ENCODE data around the gene MYT1. TPM values are rescaled to one million over a fixed set of nuclear protein-coding genes. Genes with fewer than 3 reads are reported as not detected.

MYT1 gene
- total and polyA plus RNA-seq, 2 of the 13 experiments (the other 11 are each of a cell fraction or from before 2014, with no cell fraction given), result 0.58 to 2.5 TPM

DNA sequence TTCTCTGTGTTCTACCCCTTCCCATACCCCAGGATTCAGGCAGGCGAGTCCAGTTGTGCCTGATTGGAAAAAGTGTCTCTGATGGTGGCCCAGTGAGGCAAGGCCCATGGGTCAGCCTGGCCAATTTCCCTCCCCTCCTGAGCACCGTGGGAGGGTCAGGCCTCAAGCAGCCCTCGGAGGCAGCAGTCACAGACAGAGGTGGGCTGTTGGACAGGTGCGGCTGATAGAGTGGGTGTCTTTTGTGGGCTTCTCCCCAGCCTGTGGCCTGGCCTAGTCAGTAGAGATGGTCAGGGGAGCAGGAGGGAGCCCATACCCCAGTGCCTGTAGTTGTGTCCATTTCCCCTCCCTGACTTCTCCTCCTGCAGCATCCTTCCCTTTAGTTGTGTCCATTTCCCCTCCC, 8.9 kb downstream of the MYT1 start:
- no peak for FAIRE-seq
- BruUV-seq (replicated peaks), result no TSS peak
- no peak for ATAC-seq

DNA sequence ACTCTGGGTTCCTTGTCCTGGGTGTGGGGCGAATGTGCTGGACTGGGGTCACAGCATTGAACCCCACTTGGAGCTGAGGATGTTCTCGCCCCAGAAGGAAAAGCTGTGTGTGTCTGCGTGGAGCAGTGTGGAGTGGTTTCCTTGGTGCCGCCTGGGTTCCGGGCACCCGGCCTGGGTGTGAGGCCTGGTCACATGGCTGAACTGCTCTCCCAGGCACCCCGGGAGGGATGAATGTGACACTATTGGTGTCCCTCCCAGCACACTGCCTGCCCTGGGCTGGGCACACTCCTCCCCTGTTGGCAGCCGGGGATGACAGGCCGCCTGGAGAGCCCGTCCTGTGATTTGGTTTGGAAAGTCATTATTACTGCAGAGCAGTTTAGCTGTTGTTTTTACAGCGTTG, 12.3 kb downstream of the MYT1 start:
- ChIA-PET CTCF (ENCODE audit: low intra/inter-chr PET ratio, low total read pairs) (no interaction called here), POLR2A (no interaction called here)
- Histone ChIP-seq H3K4me1 (ENCODE audit: insufficient read depth, low read length) (peaks cover 9% of the 10 kb centered on the region), H3K36me3 (replicated peaks in 1 of 2; ENCODE audit: control insufficient read depth in 1 of 2, insufficient read depth in 2 of 2, low read length in 2 of 2) (no peaks in the 10 kb centered on the region), H4K20me1 (ENCODE audit: insufficient read depth, low read length) (no peaks in the 10 kb centered on the region), H3K27me3 (ENCODE audit: control insufficient read depth in 1 of 2, insufficient read depth in 2 of 2, low read length in 2 of 2) (peaks cover 0 to 28% of the 10 kb centered on the region in 2 experiments; a peak in 2 of 5 replicates), H3K27ac (ENCODE audit: extremely low read length, insufficient read depth, low read length) (no peak overlapping the region), H3K79me2 (ENCODE audit: insufficient read depth, low read length) (no peaks in the 10 kb centered on the region), H3K9me3 (ENCODE audit: low read length) (no peaks in the 10 kb centered on the region), H3K4me3 (replicated peaks in 1 of 3; ENCODE audit: insufficient read depth in 1 of 3, low read depth in 2 of 3, low read length in 3 of 3) (no peak overlapping the region), H3K9ac (ENCODE audit: insufficient read depth, low read depth, low read length) (no peak overlapping the region), H2AFZ (ENCODE audit: low read length) (no peak overlapping the region), H3K4me2 (ENCODE audit: low read depth, low read length) (no peak overlapping the region)
- intact Hi-C loops (cut with micrococcal nuclease; ENCODE audit: unreplicated experiment) (no loop called here), in situ Hi-C loops (cut with HindIII; ENCODE audit: extremely low pct_ligation_motif_present, low pct_unique_long_range_greater_than_20kb) (no loop called here)
- TF ChIP-seq, protein P1, sequence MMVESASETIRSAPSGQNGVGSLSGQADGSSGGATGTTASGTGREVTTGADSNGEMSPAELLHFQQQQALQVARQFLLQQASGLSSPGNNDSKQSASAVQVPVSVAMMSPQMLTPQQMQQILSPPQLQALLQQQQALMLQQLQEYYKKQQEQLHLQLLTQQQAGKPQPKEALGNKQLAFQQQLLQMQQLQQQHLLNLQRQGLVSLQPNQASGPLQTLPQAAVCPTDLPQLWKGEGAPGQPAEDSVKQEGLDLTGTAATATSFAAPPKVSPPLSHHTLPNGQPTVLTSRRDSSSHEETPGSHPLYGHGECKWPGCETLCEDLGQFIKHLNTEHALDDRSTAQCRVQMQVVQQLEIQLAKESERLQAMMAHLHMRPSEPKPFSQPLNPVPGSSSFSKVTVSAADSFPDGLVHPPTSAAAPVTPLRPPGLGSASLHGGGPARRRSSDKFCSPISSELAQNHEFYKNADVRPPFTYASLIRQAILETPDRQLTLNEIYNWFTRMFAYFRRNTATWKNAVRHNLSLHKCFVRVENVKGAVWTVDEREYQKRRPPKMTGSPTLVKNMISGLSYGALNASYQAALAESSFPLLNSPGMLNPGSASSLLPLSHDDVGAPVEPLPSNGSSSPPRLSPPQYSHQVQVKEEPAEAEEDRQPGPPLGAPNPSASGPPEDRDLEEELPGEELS (CRISPR knock-in tag; IDR thresholded peaks at IDR 0.05), result no peak
- TF ChIP-seq RARA (CRISPR knock-in tag; IDR thresholded peaks at IDR 0.05) (no peak), ETV6 (CRISPR knock-in tag; conservative IDR thresholded peaks at IDR 0.05) (no peak)
- WGBS (ENCODE audit: low lambda C conversion rate), result 13% methylated on average over 11 of the region's 11 CpGs
- FAIRE-seq (no peak), DNase-seq (ENCODE audit: low spot score) (no peak), ATAC-seq (no peak)
- BruUV-seq (replicated peaks), result no TSS peak

More for the DNA sequence above, 8.9 kb downstream of the MYT1 start:
- Histone ChIP-seq H3K4me2 (ENCODE audit: low read depth, low read length) (no peak overlapping the region), H4K20me1 (ENCODE audit: insufficient read depth, low read length) (no peaks in the 10 kb centered on the region; the same call in 1 of the 2 replicates), H3K9me3 (ENCODE audit: low read length) (no peaks in the 10 kb centered on the region), H3K79me2 (ENCODE audit: insufficient read depth, low read length) (no peaks in the 10 kb centered on the region), H2AFZ (ENCODE audit: low read length) (no peak overlapping the region), H3K36me3 (replicated peaks in 1 of 2; ENCODE audit: control insufficient read depth in 1 of 2, insufficient read depth in 2 of 2, low read length in 2 of 2) (no peaks in the 10 kb centered on the region), H3K27ac (ENCODE audit: extremely low read length, insufficient read depth, low read length) (no peak overlapping the region), H3K27me3 (ENCODE audit: control insufficient read depth in 1 of 2, insufficient read depth in 2 of 2, low read length in 2 of 2) (peaks cover 6 to 41% of the 10 kb centered on the region in 2 experiments), H3K4me1 (ENCODE audit: insufficient read depth, low read length) (peaks cover 11% of the 10 kb centered on the region), H3K9ac (ENCODE audit: insufficient read depth, low read depth, low read length) (no peak overlapping the region), H3K4me3 (replicated peaks in 1 of 3; ENCODE audit: insufficient read depth in 1 of 3, low read depth in 2 of 3, low read length in 3 of 3) (no peak overlapping the region)
- no peak for TF ChIP-seq HCFC1 (IDR thresholded peaks at IDR 0.05; ENCODE audit: low read depth, low read length)
- TF ChIP-seq, protein P2, sequence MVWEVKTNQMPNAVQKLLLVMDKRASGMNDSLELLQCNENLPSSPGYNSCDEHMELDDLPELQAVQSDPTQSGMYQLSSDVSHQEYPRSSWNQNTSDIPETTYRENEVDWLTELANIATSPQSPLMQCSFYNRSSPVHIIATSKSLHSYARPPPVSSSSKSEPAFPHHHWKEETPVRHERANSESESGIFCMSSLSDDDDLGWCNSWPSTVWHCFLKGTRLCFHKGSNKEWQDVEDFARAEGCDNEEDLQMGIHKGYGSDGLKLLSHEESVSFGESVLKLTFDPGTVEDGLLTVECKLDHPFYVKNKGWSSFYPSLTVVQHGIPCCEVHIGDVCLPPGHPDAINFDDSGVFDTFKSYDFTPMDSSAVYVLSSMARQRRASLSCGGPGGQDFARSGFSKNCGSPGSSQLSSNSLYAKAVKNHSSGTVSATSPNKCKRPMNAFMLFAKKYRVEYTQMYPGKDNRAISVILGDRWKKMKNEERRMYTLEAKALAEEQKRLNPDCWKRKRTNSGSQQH (CRISPR knock-in tag; IDR thresholded peaks at IDR 0.05; ENCODE audit: low read depth), result no peak
- no peak for TF ChIP-seq ETV5 (CRISPR knock-in tag; IDR thresholded peaks at IDR 0.05; ENCODE audit: borderline replicate concordance)
- no peak for TF ChIP-seq PCBP2 (optimal IDR thresholded peaks at IDR 0.05; ENCODE audit: low read depth, low read length, poor library complexity, severe bottlenecking)
- TF ChIP-seq KDM4B (CRISPR knock-in tag; IDR thresholded peaks at IDR 0.05), result no peak
- intact Hi-C loops (cut with micrococcal nuclease; ENCODE audit: unreplicated experiment) (no loop called here), in situ Hi-C loops (cut with HindIII; ENCODE audit: extremely low pct_ligation_motif_present, low pct_unique_long_range_greater_than_20kb) (loop anchor here (5.0 kb wide), 1 partner anchor 34 kb away; no protein-coding TSS in a partner anchor)
- WGBS (ENCODE audit: low lambda C conversion rate), result 0% methylated on average over 3 of the region's 4 CpGs
- ChIA-PET POLR2A (no interaction called here), CTCF (ENCODE audit: low intra/inter-chr PET ratio, low total read pairs) (no interaction called here)
- no peak for DNase-seq (ENCODE audit: low spot score)

All from HepG2 (cell line).